OCI-LY7 (cell line): ENCODE data around the gene EEF1AKMT1.

Experiments used
- CTCF ChIP-seq: fragments of 200-600 bp; sonication (generic); conservative IDR thresholded peaks from 2 replicates; pipeline ENCODE4 v1.5.1; 2014; ENCODE audit warnings: mild to moderate bottlenecking, antibody characterized with exemption, low read length, moderate library complexity, mixed read lengths
- EZH2phosphoT487 ChIP-seq: fragments of 200-600 bp; sonication (generic); IDR thresholded peaks from 2 replicates; pipeline ENCODE4 v1.6.1; 2018; ENCODE audit warnings: low read depth, borderline replicate concordance, mild to moderate bottlenecking, mixed run types, antibody characterized with exemption, low read length, moderate library complexity, mixed read lengths

GRCh38 chr13:20685092-20685491 is 88.7 kb downstream of the EEF1AKMT1 start:
- no peak for TF ChIP-seq CTCF
- TF ChIP-seq EZH2phosphoT487 = no peak
